Measurements from ENCODE around the gene LTBR.
"Not testable (repeated sequence)": the region's sequence is repeated elsewhere in the genome, so short reads cannot be mapped to it uniquely, and the experiment has no call there.

LTBR gene

GRCh38 chr12:6341417-6342139 is 42.4 kb upstream of the LTBR start, which contains the start of gene TNFRSF1A:
TSS of gene TNFRSF1A (minus strand) at chr12:6342076. CDS start at chr12:6341814, 262 bp downstream.
- H3K27me3 Mint-ChIP-seq (ENCODE audit: low read depth, poor library complexity) = peaks cover under 1% of the 10 kb centered on the region
- no peaks in the 10 kb centered on the region for H3K36me3 Mint-ChIP-seq (ENCODE audit: low read depth)
- H3K4me3 Mint-ChIP-seq = no peak within 1 kb of the TSS
- no peaks in the 10 kb centered on the region for H3K9me3 Mint-ChIP-seq
- TF ChIP-seq CTCF (IDR thresholded peaks at IDR 0.05) = no peak
- H3K4me1 Mint-ChIP-seq = peaks cover 50% of the 10 kb centered on the region
- H3K27ac Mint-ChIP-seq = peak within 1 kb of the TSS; percentile 95
- no peak for DNase-seq

- Mint-ChIP-seq H3K4me3 (no peak overlapping the region), H3K4me1 (peaks cover 58% of the 10 kb centered on the region), H3K36me3 (ENCODE audit: low read depth) (no peaks in the 10 kb centered on the region), H3K9me3 (no peaks in the 10 kb centered on the region), H3K27ac (peak overlapping the region; percentile 95), H3K27me3 (ENCODE audit: low read depth, poor library complexity) (peaks cover 4% of the 10 kb centered on the region)
- no peak for TF ChIP-seq CTCF (IDR thresholded peaks at IDR 0.05)
- DNase-seq = no peak
Measured at GRCh38 chr12:6342140-6342889, 41.6 kb upstream of the LTBR start.

DNA sequence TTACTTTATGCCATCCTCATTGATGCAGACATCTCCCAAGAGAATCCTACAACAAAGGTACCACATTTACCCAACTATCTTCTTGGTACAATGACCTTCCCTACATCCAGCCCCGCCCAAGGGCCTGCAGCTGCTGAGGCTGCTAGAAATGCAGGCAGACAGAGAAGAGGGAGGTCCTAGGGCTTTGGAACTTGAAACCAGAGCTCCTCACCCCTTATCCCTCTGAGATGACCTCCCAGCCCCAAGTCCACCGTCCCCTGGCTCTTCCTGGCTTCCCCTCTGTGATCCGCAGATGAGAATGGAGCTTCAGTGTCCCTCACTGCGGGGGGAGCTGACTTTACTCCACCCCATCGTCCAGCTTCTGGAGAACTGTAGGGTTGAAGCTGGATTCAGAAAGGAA is 40.4 kb upstream of the LTBR start:
- Mint-ChIP-seq H3K27ac (peak overlapping the region; percentile 15), H3K27me3 (ENCODE audit: low read depth, poor library complexity) (peaks cover 5% of the 10 kb centered on the region), H3K4me1 (peaks cover 64% of the 10 kb centered on the region), H3K36me3 (ENCODE audit: low read depth) (no peaks in the 10 kb centered on the region), H3K9me3 (no peaks in the 10 kb centered on the region), H3K4me3 (no peak overlapping the region)
- no peak for TF ChIP-seq CTCF (IDR thresholded peaks at IDR 0.05)
- no peak for DNase-seq

GRCh38 chr12:6344101-6344660 is 39.8 kb upstream of the LTBR start:
- not testable (repeated sequence) for H3K27me3 Mint-ChIP-seq (ENCODE audit: low read depth, poor library complexity); H3K4me3 Mint-ChIP-seq; H3K9me3 Mint-ChIP-seq; H3K36me3 Mint-ChIP-seq (ENCODE audit: low read depth); DNase-seq; H3K27ac Mint-ChIP-seq
- peaks cover 68% of the 10 kb centered on the region for H3K4me1 Mint-ChIP-seq

DNA sequence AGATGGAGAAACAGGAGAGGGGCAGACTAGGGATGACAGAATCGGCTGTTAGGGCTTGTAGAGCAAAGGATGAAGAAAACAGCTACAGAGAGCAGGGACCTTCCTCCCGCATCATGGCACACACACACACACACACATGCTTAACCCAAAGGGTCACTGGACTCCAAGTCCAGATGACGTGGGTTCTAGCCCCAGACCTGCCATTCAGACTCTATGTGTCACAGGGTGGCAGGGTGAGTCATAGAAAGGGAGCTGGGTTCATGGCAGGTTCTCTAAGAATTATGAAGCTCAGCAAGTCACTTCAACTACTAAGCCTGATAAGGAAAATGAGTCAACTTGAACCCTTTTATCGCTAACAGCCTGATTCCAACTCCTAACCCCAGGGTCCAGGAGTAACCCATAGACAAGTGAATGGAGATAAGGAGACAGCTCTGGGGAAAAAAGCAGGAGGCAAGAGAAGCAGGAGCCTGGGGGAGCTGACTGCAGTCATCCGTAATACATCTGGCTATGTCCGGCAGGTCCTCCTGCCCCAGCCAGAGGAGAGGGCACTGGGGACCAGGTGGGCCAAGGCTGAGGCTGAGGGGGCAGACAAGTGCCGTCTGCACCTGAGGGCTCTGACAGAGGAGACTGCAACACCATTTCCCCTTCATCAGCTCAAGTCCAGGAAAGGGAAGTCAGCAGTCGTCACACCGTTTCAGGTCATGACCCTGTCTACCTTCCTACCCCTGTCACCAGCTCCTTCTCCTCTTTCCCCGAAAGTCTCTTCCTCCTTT is 38.5 kb upstream of the LTBR start:
- H3K4me3 Mint-ChIP-seq = no peak overlapping the region
- no peaks in the 10 kb centered on the region for H3K36me3 Mint-ChIP-seq (ENCODE audit: low read depth)
- peak overlapping the region; percentile 81 for H3K27ac Mint-ChIP-seq
- TF ChIP-seq CTCF (IDR thresholded peaks at IDR 0.05) = no peak
- DNase-seq = no peak
- H3K9me3 Mint-ChIP-seq = no peaks in the 10 kb centered on the region
- peaks cover 9% of the 10 kb centered on the region for H3K27me3 Mint-ChIP-seq (ENCODE audit: low read depth, poor library complexity)
- peaks cover 68% of the 10 kb centered on the region for H3K4me1 Mint-ChIP-seq
